ENCODE data around the gene BTBD7. TPM values are rescaled to one million over a fixed set of nuclear protein-coding genes. Genes with fewer than 3 reads are reported as not detected.

BTBD7 gene
- total RNA-seq, 2 donors from 2014 or later = 21.9 to 30.5 TPM

DNA sequence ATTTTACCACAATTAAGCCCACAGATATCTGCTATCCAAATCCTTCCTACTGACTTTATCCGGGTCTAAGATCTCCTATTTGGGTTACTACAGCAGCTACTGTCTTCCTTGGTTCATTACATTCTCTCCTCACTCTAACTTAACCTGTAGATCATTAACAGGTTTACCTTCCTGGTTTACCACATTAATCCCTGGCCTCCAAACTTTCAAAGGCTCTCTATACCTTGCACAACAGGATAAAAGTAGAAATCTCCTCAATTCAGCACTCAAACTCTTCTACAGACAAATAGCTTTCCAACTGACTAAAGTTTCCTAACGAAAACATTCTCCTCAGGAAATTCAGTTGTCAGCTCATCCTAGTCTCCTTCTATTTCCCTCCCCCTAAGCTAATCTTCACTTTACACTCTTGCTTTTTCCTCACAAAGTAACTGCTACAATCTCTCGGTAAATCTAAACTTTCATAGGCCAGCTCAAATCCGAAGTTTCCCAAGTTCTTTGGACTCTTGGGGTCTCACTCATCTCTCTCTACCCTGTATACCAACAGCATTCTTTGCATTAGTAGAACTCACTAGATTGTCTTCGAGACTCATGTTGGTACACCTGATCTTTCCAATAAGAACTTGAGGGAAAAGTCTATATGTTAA, 2.7 kb downstream of the BTBD7 start:
- no peak overlapping the region for H3K4me3 ChIP-seq
- H3K27ac ChIP-seq = no peak overlapping the region
- no peaks in the 10 kb centered on the region for H3K27me3 ChIP-seq (replicated peaks; ENCODE audit: insufficient read depth)
- no peaks in the 10 kb centered on the region for H3K9me3 ChIP-seq
- DNase-seq (ENCODE audit: low spot score) (no peak), ATAC-seq (ENCODE audit: insufficient number of reproducible peaks, low FRiP score, low read depth) (no peak)
- H3K36me3 ChIP-seq = no peaks in the 10 kb centered on the region
- peaks cover 0 to 36% of the 10 kb centered on the region in 2 donors for H3K4me1 ChIP-seq (ENCODE audit: control insufficient read depth in 1 of 2, low read depth in 2 of 2)
- TF ChIP-seq, protein P1, sequence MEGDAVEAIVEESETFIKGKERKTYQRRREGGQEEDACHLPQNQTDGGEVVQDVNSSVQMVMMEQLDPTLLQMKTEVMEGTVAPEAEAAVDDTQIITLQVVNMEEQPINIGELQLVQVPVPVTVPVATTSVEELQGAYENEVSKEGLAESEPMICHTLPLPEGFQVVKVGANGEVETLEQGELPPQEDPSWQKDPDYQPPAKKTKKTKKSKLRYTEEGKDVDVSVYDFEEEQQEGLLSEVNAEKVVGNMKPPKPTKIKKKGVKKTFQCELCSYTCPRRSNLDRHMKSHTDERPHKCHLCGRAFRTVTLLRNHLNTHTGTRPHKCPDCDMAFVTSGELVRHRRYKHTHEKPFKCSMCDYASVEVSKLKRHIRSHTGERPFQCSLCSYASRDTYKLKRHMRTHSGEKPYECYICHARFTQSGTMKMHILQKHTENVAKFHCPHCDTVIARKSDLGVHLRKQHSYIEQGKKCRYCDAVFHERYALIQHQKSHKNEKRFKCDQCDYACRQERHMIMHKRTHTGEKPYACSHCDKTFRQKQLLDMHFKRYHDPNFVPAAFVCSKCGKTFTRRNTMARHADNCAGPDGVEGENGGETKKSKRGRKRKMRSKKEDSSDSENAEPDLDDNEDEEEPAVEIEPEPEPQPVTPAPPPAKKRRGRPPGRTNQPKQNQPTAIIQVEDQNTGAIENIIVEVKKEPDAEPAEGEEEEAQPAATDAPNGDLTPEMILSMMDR (IDR thresholded peaks at IDR 0.05) = no peak

DNA sequence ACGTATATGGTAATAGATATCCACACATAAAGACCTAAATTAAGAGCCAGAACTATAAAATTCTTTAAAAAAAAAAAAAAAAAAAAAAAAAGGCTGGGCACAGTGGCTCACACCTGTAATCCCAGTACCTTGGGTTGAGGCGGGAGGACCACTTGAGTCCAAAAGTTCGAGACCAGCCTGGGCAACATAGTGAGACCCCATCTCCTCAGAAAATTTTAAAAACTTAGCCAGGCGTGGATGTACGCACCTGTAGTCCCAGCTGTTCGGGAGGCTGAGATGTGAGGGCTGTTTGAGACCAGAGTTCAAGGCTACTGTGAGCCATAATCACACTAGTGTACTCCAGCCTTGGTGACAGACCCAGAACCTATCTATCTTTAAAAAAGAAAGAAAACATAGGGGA, 4.3 kb downstream of the BTBD7 start:
- no peak overlapping the region for H3K4me3 ChIP-seq
- DNase-seq (ENCODE audit: low spot score) (no peak), ATAC-seq (ENCODE audit: insufficient number of reproducible peaks, low FRiP score, low read depth) (no peak)
- TF ChIP-seq, protein P1 (IDR thresholded peaks at IDR 0.05) = no peak
- no peaks in the 10 kb centered on the region for H3K9me3 ChIP-seq
- peaks cover 0 to 29% of the 10 kb centered on the region in 2 donors for H3K4me1 ChIP-seq (ENCODE audit: control insufficient read depth in 1 of 2, low read depth in 2 of 2)
- no peak overlapping the region for H3K27ac ChIP-seq
- H3K36me3 ChIP-seq = no peaks in the 10 kb centered on the region
- H3K27me3 ChIP-seq (replicated peaks; ENCODE audit: insufficient read depth) = no peaks in the 10 kb centered on the region

DNA sequence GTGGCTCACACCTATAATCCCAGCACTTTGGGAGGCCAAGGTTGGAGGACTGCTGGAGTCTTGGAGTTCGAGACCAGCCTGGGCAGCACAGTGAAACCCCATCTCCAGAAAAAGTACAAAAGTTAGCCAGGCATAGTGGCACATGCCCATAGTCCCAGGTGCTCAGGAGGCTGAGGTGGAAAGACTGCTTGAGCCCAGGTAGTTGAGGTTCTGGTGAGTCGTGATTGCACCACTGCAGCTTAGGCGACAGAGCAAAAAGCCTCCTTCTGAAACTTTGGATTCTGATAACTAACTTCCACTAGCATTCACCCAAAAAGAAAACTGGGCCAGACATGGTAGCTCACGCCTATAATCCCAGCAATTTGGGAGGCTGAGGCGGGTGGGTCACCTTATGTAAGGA, 6.6 kb downstream of the BTBD7 start:
- DNase-seq (ENCODE audit: low spot score) (no peak), ATAC-seq (ENCODE audit: insufficient number of reproducible peaks, low FRiP score, low read depth) (no peak)
- Histone ChIP-seq H3K9me3 (no peaks in the 10 kb centered on the region), H3K27ac (no peak overlapping the region), H3K4me1 (ENCODE audit: control insufficient read depth in 1 of 2, low read depth in 2 of 2) (peaks cover 4 to 20% of the 10 kb centered on the region in 2 donors), H3K27me3 (replicated peaks; ENCODE audit: insufficient read depth) (no peaks in the 10 kb centered on the region), H3K36me3 (no peaks in the 10 kb centered on the region), H3K4me3 (no peak overlapping the region)
- TF ChIP-seq, protein P1 (IDR thresholded peaks at IDR 0.05) = no peak

DNA sequence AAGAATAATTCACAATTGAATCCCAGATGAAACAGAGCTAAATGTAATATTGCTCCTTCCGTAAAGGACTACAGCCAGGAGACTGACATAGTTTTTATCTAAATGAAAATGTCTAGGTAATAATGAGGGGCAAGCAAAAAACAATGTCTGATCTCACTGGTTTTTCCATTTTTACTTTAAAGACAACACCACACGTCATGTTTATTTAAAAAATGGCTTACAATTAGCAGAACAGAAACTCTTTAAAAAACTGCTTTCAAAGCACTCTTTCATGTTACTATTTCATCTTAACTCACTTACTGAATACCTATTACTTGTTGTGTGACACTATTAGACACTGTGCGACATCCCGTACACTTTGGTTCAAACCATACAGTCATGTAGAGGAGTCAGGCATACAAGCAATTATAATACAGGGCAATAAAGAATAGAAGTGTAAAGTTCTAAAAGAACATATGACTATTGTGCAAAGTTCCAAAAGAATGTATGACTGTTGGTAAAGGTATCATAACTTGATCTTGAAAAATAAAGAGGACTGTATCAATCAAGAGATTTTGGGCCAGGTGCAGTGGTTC, 9.1 kb downstream of the BTBD7 start:
- DNase-seq (ENCODE audit: low spot score) (no peak), ATAC-seq (ENCODE audit: insufficient number of reproducible peaks, low FRiP score, low read depth) (no peak)
- no peak overlapping the region for H3K4me3 ChIP-seq
- H3K27me3 ChIP-seq (replicated peaks; ENCODE audit: insufficient read depth) = no peaks in the 10 kb centered on the region
- no peaks in the 10 kb centered on the region for H3K9me3 ChIP-seq
- no peaks in the 10 kb centered on the region for H3K36me3 ChIP-seq
- TF ChIP-seq, protein P1 (IDR thresholded peaks at IDR 0.05) = no peak
- no peak overlapping the region for H3K27ac ChIP-seq
- H3K4me1 ChIP-seq (ENCODE audit: control insufficient read depth in 1 of 2, low read depth in 2 of 2) = peaks cover 8 to 20% of the 10 kb centered on the region in 2 donors

DNA sequence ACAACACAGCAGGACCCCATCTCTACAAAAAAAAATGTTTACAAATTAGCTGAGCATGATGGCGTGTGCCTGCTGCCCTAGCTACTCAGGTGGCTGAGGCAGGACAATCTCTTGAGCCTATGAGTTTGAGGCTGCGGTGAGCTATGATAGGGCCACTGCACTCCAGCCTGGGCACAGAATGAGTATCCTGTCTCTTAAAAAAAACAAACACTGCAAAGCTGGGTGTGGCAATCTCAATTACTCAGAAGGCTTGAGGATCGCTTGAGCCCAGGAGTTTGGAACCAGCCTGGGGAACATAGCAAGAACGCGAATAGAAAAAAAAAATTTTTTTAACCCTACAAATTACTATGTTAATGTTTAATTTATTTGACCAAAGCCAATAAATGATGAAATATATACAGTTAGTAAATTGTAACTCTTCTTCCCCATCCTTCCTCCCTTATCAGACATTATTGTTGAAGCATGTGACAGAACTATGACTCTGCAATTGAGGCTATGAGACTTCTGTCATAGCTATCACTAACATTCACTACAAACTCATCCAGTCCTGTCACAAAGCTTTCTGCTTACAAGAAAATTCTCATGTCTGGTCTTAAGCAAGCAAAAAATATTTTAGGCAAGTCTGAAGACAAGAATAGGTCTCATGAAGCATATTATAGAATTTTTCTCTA, 9.8 kb downstream of the BTBD7 start:
- DNase-seq (ENCODE audit: low spot score) (no peak), ATAC-seq (ENCODE audit: insufficient number of reproducible peaks, low FRiP score, low read depth) (no peak)
- H3K9me3 ChIP-seq = no peaks in the 10 kb centered on the region
- no peak overlapping the region for H3K27ac ChIP-seq
- TF ChIP-seq, protein P1 (IDR thresholded peaks at IDR 0.05) = no peak
- H3K4me3 ChIP-seq = no peak overlapping the region
- H3K36me3 ChIP-seq = no peaks in the 10 kb centered on the region
- peaks cover 9 to 26% of the 10 kb centered on the region in 2 donors for H3K4me1 ChIP-seq (ENCODE audit: control insufficient read depth in 1 of 2, low read depth in 2 of 2)
- H3K27me3 ChIP-seq (replicated peaks; ENCODE audit: insufficient read depth) = no peaks in the 10 kb centered on the region

Measured in thoracic aorta (tissue), 2 donors.